Esophagus muscularis mucosa (tissue), 4 donors: ENCODE results near the gene SLC6A3.

ENCODE experiments used
- EP300 ChIP-seq: sonication (generic); formaldehyde crosslinking; IDR thresholded peaks from one replicate; pipeline ENCODE4 v1.6.1; 2017; ENCODE audit warnings: antibody characterized with exemption
- POLR2AphosphoS5 ChIP-seq, 2 donors: sonication (generic); formaldehyde crosslinking; IDR thresholded peaks; one replicate each; pipeline ENCODE4 v1.6.1; 2017; ENCODE audit warnings: antibody characterized with exemption in 2 of 2
- TF ChIP-seq, protein P1 (sequence below), 3 experiments: fragments of 200-600 bp in 2 of 3; fragments of 450-650 bp in 1 of 3; sonication (generic) in 2 of 3; IDR thresholded peaks; one replicate each; pipeline ENCODE4 v1.5.1; 2017 to 2019; ENCODE audit warnings: antibody characterized with exemption in 3 of 3, mild to moderate bottlenecking in 2 of 3, moderate library complexity in 1 of 3

DNA sequence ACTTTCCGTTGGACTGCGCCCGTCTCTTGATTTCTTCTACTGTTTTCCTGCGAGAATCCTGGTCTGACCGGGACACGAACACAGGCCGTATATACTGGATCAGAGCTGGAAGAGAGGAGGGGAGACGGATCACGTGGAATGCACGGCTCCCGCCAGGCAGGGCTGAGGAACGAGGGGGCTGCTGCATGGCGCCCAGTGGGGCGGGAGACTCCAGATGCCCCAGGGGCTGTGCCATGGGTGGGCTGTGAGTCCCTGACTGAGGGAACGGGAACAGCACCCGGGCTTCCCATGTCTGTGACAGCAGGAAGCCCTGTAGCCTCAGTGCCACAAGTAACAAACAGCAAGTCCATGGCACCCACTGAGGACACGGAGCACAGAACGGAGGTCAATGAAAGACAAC lies 44.5 kb upstream of the SLC6A3 start:
- TF ChIP-seq, protein P1, sequence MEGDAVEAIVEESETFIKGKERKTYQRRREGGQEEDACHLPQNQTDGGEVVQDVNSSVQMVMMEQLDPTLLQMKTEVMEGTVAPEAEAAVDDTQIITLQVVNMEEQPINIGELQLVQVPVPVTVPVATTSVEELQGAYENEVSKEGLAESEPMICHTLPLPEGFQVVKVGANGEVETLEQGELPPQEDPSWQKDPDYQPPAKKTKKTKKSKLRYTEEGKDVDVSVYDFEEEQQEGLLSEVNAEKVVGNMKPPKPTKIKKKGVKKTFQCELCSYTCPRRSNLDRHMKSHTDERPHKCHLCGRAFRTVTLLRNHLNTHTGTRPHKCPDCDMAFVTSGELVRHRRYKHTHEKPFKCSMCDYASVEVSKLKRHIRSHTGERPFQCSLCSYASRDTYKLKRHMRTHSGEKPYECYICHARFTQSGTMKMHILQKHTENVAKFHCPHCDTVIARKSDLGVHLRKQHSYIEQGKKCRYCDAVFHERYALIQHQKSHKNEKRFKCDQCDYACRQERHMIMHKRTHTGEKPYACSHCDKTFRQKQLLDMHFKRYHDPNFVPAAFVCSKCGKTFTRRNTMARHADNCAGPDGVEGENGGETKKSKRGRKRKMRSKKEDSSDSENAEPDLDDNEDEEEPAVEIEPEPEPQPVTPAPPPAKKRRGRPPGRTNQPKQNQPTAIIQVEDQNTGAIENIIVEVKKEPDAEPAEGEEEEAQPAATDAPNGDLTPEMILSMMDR (IDR thresholded peaks at IDR 0.05) = no peak
- TF ChIP-seq POLR2AphosphoS5 (IDR thresholded peaks at IDR 0.05) (no peak), EP300 (no peak)
